HG03280 (cell line): ENCODE data around the gene DBX1.
A peak's percentile ranks its signal among the peaks of the same experiment; 100 is the strongest.
"Not testable (repeated sequence)": the region's sequence is repeated elsewhere in the genome, so short reads cannot be mapped to it uniquely, and the experiment has no call there.

Experiments
- ATAC-seq: cut with Tn5 transposase; IDR thresholded peaks from one replicate; pipeline ENCODE4 v1.9.1; 2021; ENCODE audit warnings: mild to moderate bottlenecking, moderate library complexity; ENCODE audit not compliant: unreplicated experiment

Gene DBX1

DNA sequence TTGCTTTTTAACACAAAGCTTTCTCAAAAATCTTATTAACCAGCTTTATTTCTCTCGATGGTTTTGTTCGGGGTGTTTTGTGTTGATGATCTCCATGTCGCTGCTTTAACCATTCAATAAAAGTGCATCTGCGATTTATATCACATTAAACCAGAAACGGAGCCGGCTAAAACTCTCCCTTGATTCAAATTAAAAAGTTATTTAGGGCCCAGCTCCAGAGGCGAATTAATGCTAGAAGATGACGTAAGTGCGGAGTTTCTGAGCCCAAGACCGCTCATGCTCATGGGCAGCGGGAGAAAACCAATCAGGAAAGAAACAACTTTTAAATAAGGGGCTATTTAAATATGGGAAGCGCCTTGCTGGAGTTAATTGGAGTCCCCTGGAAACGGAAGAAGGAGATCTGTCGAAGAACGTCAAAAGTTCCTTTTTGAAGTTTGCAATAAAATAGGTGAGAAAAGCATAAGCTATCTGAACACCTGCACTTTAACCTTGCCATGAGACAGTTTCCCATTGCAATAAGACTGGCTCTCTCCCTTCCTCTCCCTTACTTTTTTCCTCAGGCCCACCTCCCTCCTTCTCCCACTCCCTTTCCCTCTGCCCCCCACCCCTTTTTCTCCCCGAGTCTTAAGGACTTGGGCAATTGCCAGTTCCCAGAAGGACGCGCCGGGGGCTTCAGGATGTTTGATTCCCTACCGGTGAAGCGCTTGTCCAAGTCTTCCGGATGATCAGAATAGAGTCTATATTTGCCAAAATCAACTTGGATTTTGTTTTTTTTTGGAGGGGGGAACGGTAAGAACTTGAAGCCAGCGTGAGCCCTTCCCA lies 1.9 kb upstream of the DBX1 start:
- no peak for ATAC-seq

DNA sequence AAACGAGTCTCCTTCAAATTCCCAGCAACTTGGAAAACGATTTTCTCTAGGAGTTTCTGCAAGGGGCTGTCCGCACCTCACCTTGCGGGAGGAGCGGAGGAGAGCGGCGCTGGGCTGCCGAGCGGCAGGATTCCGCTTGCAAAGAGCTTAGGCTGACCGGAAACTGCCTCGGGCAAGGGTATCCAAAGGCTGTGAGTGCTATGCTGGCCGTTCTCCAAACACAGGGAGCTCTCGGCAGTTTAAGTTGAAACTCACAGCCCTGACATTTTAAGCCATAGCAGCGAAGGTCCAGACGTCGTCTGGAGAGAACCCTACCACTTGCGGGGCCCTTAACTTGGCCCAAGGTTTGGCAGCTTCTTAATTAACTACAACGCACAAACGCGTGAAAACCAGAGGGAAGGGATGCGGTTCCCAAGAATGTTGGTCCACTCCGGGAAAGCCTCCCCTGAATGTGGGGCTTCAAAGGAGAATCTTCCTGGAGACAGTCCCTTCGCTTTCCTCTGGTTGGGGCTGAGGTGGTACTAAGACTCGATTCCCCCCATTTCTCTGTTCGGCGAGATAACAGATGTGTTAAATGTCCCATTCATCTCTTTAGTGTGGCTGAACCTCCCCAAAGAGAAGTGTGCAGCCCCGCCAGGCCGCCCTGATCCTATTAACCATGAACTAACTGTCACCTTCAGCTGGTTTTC lies 1.1 kb upstream of the DBX1 start:
- no peak for ATAC-seq

- no peak for ATAC-seq
Measured at GRCh38 chr11:20159466-20160381, 551 bp downstream of the DBX1 start.

DNA sequence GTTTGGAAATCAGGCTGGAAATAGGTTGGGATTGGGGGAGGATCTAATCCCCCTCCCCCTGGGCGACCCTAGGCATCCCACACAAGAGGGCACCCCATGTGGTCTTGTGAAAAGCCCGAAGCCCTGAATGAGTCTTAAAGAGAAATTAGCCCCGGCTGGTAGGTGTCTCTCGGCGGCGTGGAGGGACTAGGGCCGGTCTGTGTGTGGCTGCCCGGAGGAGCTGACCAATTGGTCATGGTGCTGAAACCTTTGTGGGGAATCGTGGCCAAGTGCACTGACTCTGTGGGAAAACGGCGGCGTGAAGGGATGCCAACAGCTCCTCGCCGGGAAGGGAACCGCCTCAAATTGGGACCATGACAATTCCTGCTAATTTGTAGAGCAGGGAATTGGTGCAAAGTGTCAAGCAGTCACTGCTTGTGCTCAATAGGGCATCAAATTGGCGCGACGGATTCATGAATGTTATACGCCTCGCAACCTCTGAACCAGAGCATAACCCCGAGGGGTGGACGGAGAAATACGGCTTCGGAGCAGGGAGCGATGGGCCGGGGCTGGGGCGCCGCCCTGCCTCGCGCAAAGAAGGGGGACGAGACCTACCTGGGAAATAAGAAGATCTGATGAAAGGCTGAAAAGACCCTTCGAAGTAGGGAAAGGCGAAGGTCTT lies 1.5 kb downstream of the DBX1 start:
- ATAC-seq: no peak

GRCh38 chr11:20157728-20158127 lies 2.5 kb downstream of the DBX1 start:
- ATAC-seq: no peak

GRCh38 chr11:20156876-20157613 lies 3.2 kb downstream of the DBX1 start:
- ATAC-seq: no peak

DNA sequence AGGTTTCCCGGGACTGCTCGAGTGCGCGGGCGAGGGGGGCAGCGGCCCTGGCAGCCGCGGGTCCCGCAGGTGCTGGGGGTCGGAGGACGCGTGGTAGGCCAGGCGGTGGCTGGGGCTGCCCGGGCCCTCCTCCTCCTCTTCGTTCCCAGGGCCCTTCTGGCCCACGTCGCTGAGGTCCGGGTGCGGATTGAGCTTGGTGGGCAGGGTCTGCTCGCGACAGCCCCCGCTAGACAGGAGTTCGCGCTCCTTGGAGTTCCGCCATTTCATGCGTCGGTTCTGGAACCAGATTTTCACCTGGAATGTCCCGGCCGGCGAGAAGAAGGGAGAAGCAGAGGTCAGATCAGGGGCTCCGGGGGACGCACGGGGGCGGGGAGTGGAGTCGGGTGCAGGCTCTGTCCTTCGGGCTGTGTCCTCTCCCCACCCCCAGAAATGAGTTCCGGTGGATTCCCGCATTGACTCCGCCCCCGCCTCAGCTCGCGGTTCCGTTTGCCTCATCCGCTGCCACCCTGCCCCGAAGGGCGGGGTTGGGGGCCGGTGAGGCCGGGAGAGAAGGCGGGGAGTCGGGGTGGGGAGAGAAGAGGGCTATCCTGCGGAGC lies 3.9 kb downstream of the DBX1 start:
- no peak for ATAC-seq

DNA sequence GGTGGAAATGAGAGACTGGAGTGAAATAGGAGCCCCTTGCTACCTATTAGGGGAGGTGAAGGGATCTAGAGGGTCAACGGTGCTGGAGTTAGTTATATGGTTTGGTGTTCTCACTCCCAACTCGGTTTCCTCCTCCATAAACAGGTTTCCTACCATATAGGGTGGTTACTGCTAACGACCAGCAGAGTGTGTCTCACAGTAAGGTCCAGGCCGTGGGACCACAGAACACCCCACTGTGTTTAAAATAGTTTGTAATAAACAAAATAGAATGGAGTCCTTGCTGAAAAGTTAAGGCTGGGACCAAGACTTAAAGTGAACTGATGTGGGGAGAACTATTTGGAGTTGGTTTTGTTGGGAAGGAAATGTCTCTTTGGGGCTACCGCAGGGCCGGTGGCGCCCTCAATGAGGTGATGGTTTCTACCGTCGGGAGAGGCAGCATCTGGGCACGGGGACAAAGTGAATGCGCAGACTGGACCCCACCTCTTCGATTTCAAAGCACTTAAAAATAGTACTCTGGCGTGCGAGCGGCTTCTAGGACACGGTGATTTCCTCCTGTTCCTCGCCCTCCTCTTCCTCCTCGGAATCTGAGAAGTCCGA lies 4.5 kb downstream of the DBX1 start:
- ATAC-seq: no peak

DNA sequence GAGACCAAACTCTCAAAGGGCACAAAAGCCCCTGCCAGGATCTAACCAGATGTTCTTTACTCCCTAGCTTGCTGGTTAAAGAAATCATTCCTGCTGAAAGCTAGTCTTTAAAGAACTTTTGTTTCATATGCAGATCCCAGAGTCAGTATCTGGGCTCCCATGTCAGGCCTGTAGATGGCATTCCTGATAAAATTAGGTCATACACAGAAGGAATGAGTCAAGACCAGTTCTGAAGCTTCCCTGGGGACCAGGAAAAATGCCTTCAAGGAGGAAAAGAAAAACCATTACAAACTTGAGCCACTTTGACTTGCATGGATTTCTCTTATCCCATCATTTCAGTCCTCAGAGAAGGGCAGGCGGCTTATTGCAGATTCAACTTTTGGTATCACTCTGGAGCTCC lies 5.9 kb downstream of the DBX1 start:
- no peak for ATAC-seq

DNA sequence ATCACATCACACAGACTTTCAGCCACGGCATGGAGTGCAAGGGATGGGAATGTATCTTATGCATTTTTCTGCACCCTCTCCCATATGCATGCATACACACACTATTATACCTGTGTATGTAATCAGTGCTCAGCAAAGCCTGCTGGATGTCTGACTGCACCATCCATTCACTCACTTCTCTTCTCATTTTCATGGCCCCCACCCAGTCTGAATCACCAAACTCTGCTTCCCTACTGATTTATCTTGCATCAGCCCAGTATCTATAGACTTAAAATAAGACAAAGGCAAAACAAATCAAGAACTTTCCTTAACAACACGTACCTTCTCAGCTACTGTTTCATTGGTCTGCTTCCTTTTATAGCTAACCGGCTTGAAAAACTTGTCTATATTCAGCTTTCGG lies 21.6 kb downstream of the DBX1 start:
- ATAC-seq: no peak

DNA sequence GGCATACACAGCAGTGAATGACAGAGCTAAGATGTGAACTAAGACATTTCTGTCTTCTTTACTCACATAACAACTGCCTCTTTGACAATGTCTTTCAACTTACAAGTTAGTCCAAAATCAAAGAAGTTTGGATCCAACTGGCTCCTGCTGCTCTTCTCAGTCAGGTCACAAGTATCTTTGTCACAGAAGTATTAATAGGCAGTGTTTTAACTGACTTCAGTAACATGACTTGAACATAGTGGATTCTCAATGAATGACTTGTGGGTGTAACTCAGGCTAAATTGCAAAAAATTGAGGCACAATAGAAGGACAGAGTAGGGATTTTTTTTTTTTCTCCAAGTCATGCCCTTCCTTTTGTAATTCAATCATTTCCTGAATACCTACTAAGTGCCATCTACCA lies 22.6 kb downstream of the DBX1 start:
- no peak for ATAC-seq

DNA sequence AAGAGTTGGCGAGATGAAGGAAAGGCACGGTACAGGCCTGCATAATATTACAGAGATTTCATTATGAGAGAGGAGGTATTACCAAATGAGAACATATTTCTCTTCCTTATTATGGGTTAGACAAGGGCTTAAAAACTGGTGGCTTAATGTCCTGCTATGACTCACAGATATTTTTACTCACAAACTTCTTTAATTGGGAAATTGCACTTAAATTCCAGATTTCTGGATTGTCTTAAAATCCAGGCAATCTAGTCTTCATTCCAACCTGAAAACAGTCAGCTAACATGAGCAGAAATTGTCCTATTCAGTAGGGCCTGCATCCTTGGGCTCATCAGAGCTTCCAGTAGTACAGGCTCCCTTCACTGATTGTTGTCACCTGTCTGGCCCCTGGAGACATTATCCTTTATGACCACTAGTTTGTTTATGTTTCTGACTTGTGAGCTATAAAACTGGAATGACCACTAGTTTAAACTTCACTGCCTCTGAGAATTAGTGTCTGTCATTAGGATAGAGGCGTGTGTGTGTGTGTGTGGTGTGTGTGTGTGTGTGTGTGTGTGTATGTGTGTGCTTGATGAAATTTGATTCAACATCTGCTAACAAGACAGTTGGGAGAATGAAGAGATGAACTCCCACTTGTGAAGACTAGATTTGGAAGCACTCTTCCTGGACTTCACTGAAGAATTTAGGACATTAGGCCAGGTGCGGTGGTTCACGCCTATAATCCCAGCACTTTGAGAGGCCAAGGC lies 25.1 kb downstream of the DBX1 start:
- ATAC-seq: no peak

DNA sequence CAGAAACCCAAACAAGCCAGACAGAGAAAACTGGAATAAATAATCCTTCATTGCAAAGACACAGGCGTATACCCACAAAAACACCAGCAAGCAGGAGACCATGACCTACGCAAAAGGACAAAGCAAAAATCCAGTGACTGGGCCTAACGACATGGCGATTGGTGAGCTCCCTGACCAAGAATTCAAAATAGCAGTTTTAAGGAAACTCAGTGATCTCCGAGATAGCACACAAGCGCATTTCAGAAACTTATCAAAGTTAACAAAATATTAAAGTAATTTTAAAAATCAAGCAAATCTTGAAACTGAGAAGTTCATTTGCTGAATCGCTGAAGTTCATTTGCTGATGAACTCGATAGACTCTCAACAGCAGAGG lies 27.6 kb downstream of the DBX1 start:
- no peak for ATAC-seq

- no peak for ATAC-seq
Measured at GRCh38 chr11:20131788-20132666, 28.2 kb downstream of the DBX1 start.

GRCh38 chr11:20129665-20130064 lies 30.6 kb downstream of the DBX1 start:
- ATAC-seq: no peak

GRCh38 chr11:20128528-20128825 lies 31.8 kb downstream of the DBX1 start:
- not testable (repeated sequence) for ATAC-seq

- ATAC-seq: peak; percentile 83
Measured at GRCh38 chr11:20127671-20128527, 32.4 kb downstream of the DBX1 start.
